Endothelial cell of umbilical vein (primary cell): ENCODE data around the gene CPNE1.

ENCODE experiments used
- CTCF ChIP-seq, 2 donors: IDR thresholded peaks; 1 replicate in 1 of 2; 2 replicates in 1 of 2; pipeline ENCODE4 v1.5.1; 2011; ENCODE audit warnings: low read length in 2 of 2, mild to moderate bottlenecking in 2 of 2, moderate library complexity in 2 of 2, control low read depth in 1 of 2, inconsistent platforms in 1 of 2, low read depth in 1 of 2; ENCODE audit not compliant: insufficient read depth in 1 of 2; ENCODE audit errors: extremely low read depth in 1 of 2
- EZH2 ChIP-seq: IDR thresholded peaks from 2 replicates; pipeline ENCODE4 v1.6.1; 2012; ENCODE audit warnings: borderline replicate concordance, low read depth, mild to moderate bottlenecking, moderate library complexity, low read length, inconsistent platforms; ENCODE audit not compliant: severe bottlenecking
- POLR2A ChIP-seq: IDR thresholded peaks from 2 replicates; pipeline ENCODE4 v1.6.1; 2012; ENCODE audit warnings: low read depth, mild to moderate bottlenecking, control low read depth, low read length
- POLR2AphosphoS5 ChIP-seq: IDR thresholded peaks from 2 replicates; pipeline ENCODE4 v1.6.1; 2012; ENCODE audit warnings: low read depth, mild to moderate bottlenecking, control low read depth, low read length, moderate library complexity; ENCODE audit not compliant: insufficient read depth

GRCh38 chr20:35601990-35602389 is 62.7 kb downstream of the CPNE1 start:
- TF ChIP-seq CTCF (IDR thresholded peaks at IDR 0.05; ENCODE audit: extremely low read depth in 1 of 2, insufficient read depth in 1 of 2, low read depth in 1 of 2, low read length in 2 of 2) = no peak
- TF ChIP-seq POLR2AphosphoS5 = no peak
- no peak for TF ChIP-seq POLR2A
- TF ChIP-seq EZH2 = no peak
